Measurements from ENCODE around the gene ATP9B. TPM values are rescaled to one million over a fixed set of nuclear protein-coding genes. Genes with fewer than 3 reads are reported as not detected.

Gene ATP9B
- total and polyA plus RNA-seq, 4 donors, result 7.1 to 31.4 (median 15.5) TPM

- no peak for DNase-seq (ENCODE audit: low spot score)
- WGBS, result 89% methylated on average over 29 of the region's 29 CpGs
Observed at GRCh38 chr18:79427368-79428225, 358.4 kb downstream of the ATP9B start.

More at GRCh38 chr18:79427368-79428225, 358.4 kb downstream of the ATP9B start:
- Histone ChIP-seq H3K9ac (ENCODE audit: low read depth in 1 of 2, low read length in 2 of 2) (no peak overlapping the region), H3K36me3 (ENCODE audit: control insufficient read depth in 4 of 4, insufficient read depth in 3 of 4, low read depth in 1 of 4, low read length in 3 of 4) (no peaks in the 10 kb centered on the region), H3K4me3 (ENCODE audit: low read depth in 1 of 3, low read length in 3 of 3) (no peak overlapping the region), H3K9me3 (ENCODE audit: control insufficient read depth in 4 of 4, low read length in 3 of 4) (no peaks in the 10 kb centered on the region), H3K27ac (ENCODE audit: low read depth in 1 of 2, low read length in 2 of 2) (no peak overlapping the region), H3K4me1 (ENCODE audit: control insufficient read depth in 4 of 4, insufficient read depth in 4 of 4, low read length in 3 of 4) (no peaks in the 10 kb centered on the region), H3K27me3 (ENCODE audit: control insufficient read depth in 4 of 4, insufficient read depth in 4 of 4, low read length in 3 of 4) (no peaks in the 10 kb centered on the region)
- TF ChIP-seq RAD21 (IDR thresholded peaks at IDR 0.05) (no peak), HNF4G (IDR thresholded peaks at IDR 0.05) (no peak), EGR1 (IDR thresholded peaks at IDR 0.05; ENCODE audit: low read depth in 2 of 2) (no peak), YY1 (IDR thresholded peaks at IDR 0.05) (no peak), JUND (IDR thresholded peaks at IDR 0.05) (no peak), TAF1 (conservative IDR thresholded peaks at IDR 0.05) (no peak)

Other genes starting within 250 kb of the ATP9B start
- not detected for gene SALL3, start 89.6 kb upstream of the ATP9B start, total RNA-seq
- not detected for gene SALL3, start 89.6 kb upstream of the ATP9B start, polyA plus RNA-seq

All from liver (tissue), 9 donors.